IgD-negative memory B cell (primary cell): ENCODE data around the gene LGR6. TPM values are rescaled to one million over a fixed set of nuclear protein-coding genes. Genes with fewer than 3 reads are reported as not detected.
"Not testable (repeated sequence)": the region's sequence is repeated elsewhere in the genome, so short reads cannot be mapped to it uniquely, and the experiment has no call there.

Source experiments
- H3K27ac Mint-ChIP-seq, 3 donors: one replicate each; pipeline ENCODE4 v1.8.0; 2020 to 2022; ENCODE audit warnings: mild to moderate bottlenecking in 3 of 3, mixed read lengths in 3 of 3, moderate library complexity in 1 of 3
- H3K27me3 Mint-ChIP-seq: one replicate; pipeline ENCODE4 v1.8.0; 2021; ENCODE audit warnings: mixed read lengths
- H3K36me3 Mint-ChIP-seq: one replicate; pipeline ENCODE4 v1.8.0; 2020; ENCODE audit warnings: mild to moderate bottlenecking, mixed read lengths
- H3K4me1 Mint-ChIP-seq, 3 donors: one replicate each; pipeline ENCODE4 v1.8.0; 2020 to 2022; ENCODE audit warnings: mixed read lengths in 3 of 3, mild to moderate bottlenecking in 1 of 3
- H3K4me3 Mint-ChIP-seq, 4 donors: one replicate each; pipeline ENCODE4 v1.8.0; 2020 to 2022; ENCODE audit warnings: mild to moderate bottlenecking in 4 of 4, mixed read lengths in 4 of 4, moderate library complexity in 3 of 4
- H3K9me3 Mint-ChIP-seq, 3 donors: one replicate each; pipeline ENCODE4 v1.8.0; 2020 to 2021; ENCODE audit warnings: mixed read lengths in 3 of 3, mild to moderate bottlenecking in 1 of 3
- polyA plus RNA-seq: library from polyadenylated mRNA; unstranded; fragments of 300-500 nt; fragmentation: Illumina TruSeq; gene quantifications from one replicate; pipeline ENCODE4 v1.2.3, GENCODE V29; 2021

LGR6 gene
- polyA plus RNA-seq, 1 donor from 2014 or later = not detected

DNA sequence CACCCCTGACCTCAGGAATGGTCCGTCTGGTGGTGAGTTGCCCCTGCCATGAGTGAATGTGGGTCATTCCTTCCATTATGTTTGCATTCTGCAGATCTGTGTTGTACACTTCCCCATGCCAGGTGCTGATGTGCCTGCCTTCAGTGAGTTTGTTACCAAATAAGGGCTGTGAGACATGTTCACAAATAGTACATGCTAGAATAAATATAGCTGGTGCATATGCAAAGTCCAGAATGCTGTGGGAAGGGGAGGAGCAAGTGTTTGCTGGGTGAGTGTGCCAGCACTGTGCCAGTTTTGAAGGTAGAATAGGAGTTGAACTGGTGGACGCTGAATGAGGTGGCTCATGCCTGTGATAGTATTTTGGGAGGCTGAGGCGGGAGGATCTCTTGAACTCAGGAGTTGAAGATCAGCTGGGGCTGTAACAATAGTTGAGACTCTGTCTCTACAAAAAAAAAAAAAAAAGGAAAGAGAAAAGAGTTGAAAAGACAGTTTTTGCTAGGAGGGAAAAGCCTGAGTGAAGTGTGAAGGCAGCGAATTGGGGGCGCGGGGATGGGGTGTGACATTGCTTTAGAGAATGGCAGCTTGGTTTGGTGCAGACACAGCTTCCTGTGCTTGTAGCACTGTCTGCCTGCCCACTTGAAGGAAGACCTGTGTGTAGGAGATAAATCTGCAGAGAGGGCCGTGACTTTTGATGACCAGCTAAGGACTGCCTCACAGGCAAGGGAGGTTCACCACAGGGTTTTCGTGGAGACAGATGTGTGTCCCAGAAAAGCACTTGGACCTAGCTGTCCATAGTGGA, 61.1 kb downstream of the LGR6 start:
- H3K27ac Mint-ChIP-seq = peak overlapping the region in 1 of 3 donors; percentile 67

GRCh38 chr1:202255343-202255742, 61.7 kb downstream of the LGR6 start:
- H3K36me3 Mint-ChIP-seq = no peaks in the 10 kb centered on the region
- peaks cover 1% of the 10 kb centered on the region for H3K27me3 Mint-ChIP-seq
- no peak overlapping the region for H3K4me3 Mint-ChIP-seq
- no peaks in the 10 kb centered on the region for H3K9me3 Mint-ChIP-seq
- peaks cover 0 to 5% (median 0%) of the 10 kb centered on the region in 3 donors for H3K4me1 Mint-ChIP-seq
- peak overlapping the region in 1 of 3 donors; percentile 67 for H3K27ac Mint-ChIP-seq

More for the DNA sequence above, 61.1 kb downstream of the LGR6 start:
- Mint-ChIP-seq H3K9me3 (no peaks in the 10 kb centered on the region), H3K4me3 (no peak overlapping the region), H3K4me1 (peaks cover 0 to 8% (median 0%) of the 10 kb centered on the region in 3 donors), H3K36me3 (no peaks in the 10 kb centered on the region), H3K27me3 (no peaks in the 10 kb centered on the region)

DNA sequence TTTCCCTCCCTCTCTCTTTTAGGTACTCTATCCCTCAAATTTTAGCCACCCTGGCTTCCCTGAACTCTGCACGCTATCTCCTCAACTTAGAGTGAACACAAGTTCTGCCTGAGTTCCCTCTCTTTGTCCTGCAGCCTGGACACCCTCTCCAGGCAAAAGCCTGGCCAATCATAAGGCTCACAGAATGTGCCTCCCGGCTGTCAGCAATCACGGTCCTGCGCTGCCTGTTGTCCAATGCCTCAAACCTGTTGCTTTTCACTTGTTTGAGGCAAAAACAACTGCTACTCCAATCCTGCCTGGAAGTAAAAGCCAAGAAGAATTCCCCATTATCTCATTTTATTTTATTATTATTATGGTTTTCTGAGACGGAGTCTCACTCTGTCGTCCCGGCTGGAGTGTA, 66.1 kb downstream of the LGR6 start:
- Mint-ChIP-seq H3K9me3 (peaks cover 0 to 5% (median 2%) of the 10 kb centered on the region in 3 donors), H3K4me3 (no peak overlapping the region), H3K27me3 (peaks cover 11% of the 10 kb centered on the region), H3K4me1 (peaks cover 0 to 2% (median 0%) of the 10 kb centered on the region in 3 donors), H3K36me3 (no peaks in the 10 kb centered on the region), H3K27ac (no peak overlapping the region)

- H3K4me3 Mint-ChIP-seq, H3K27ac Mint-ChIP-seq, H3K4me1 Mint-ChIP-seq, H3K9me3 Mint-ChIP-seq, H3K36me3 Mint-ChIP-seq: not testable (repeated sequence)
- peaks cover 22% of the 10 kb centered on the region for H3K27me3 Mint-ChIP-seq
Measured at GRCh38 chr1:202261209-202261958, 67.8 kb downstream of the LGR6 start.

- H3K27ac Mint-ChIP-seq = no peak overlapping the region
- no peaks in the 10 kb centered on the region for H3K4me1 Mint-ChIP-seq
- peaks cover 3% of the 10 kb centered on the region for H3K36me3 Mint-ChIP-seq
- H3K27me3 Mint-ChIP-seq = peaks cover 30% of the 10 kb centered on the region
- H3K9me3 Mint-ChIP-seq = peaks cover 0 to 5% (median 2%) of the 10 kb centered on the region in 3 donors
- no peak overlapping the region for H3K4me3 Mint-ChIP-seq
Measured at GRCh38 chr1:202263628-202264027, 70.0 kb downstream of the LGR6 start.

- Mint-ChIP-seq H3K4me1 (no peaks in the 10 kb centered on the region), H3K27ac (no peak overlapping the region), H3K9me3 (peaks cover 0 to 5% (median 2%) of the 10 kb centered on the region in 3 donors), H3K27me3 (peaks cover 31% of the 10 kb centered on the region), H3K4me3 (no peak overlapping the region), H3K36me3 (peaks cover 3% of the 10 kb centered on the region)
Measured at GRCh38 chr1:202264300-202264699, 70.7 kb downstream of the LGR6 start.

GRCh38 chr1:202264726-202265125, 71.1 kb downstream of the LGR6 start:
- Mint-ChIP-seq H3K27me3 (peaks cover 31% of the 10 kb centered on the region), H3K36me3 (peaks cover 3% of the 10 kb centered on the region), H3K9me3 (peaks cover 0 to 5% (median 2%) of the 10 kb centered on the region in 3 donors), H3K4me3 (no peak overlapping the region), H3K27ac (no peak overlapping the region), H3K4me1 (no peaks in the 10 kb centered on the region)

DNA sequence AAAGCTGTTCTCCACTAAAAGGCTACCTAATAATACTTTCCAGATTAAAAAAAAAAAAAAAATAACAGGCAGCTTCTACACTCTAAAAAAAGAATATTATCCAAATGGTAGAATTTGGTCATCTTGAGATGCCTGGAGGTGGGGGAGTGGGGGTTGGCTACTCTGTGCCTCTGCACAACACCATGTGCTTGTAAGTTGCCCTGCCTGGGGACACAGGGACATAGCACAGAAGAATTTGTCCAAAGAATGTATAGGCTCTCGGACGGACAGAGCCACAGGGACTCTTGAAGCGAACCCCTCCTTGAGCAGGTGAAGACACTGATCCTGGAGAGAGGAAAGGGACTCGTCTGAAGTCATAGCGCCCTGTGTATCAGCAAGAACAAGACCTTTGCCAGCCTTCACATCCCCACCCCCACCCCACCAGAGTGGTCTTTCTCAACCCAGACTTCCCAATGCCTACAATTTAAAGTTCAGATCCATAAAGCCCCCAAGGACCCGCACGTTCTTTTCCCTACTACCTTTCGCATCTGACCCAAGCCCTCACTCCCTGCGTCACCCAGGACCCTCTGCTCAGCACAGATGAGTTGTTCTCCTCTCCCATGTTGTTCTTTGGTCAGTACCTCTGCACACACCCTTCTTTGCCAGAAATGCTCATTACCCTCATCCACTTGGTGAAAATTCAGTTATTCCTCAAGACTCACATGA, 72.6 kb downstream of the LGR6 start:
- Mint-ChIP-seq H3K4me3 (no peak overlapping the region), H3K27me3 (peaks cover 29% of the 10 kb centered on the region)

DNA sequence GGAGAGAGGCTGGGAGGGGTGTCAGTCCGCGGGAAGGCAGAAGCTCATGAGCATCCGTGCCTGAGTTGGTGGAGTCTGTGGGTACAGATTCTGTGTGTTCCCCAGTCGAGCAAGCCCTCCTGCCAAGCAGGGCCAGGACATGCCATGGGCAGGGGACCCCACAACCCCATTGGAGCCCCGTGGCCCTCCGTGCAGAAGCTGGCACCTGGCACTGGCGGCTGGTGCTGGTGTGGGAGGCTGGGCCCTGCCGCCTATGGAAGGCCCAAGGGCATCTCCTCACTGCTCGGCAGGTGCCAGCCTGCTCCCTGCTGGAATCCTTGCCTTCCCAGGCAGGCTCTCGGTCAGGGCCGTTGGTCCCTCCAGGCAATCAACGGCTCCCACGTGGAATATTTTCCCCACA, 74.4 kb downstream of the LGR6 start:
- Mint-ChIP-seq H3K27me3 (peaks cover 29% of the 10 kb centered on the region), H3K36me3 (peaks cover 3% of the 10 kb centered on the region), H3K4me1 (no peaks in the 10 kb centered on the region), H3K4me3 (no peak overlapping the region), H3K27ac (no peak overlapping the region), H3K9me3 (no peaks in the 10 kb centered on the region)

More for the DNA sequence above, 72.6 kb downstream of the LGR6 start:
- H3K36me3 Mint-ChIP-seq = peaks cover 3% of the 10 kb centered on the region
- H3K4me1 Mint-ChIP-seq = no peaks in the 10 kb centered on the region
- H3K27ac Mint-ChIP-seq = no peak overlapping the region
- H3K9me3 Mint-ChIP-seq = peaks cover 0 to 5% (median 2%) of the 10 kb centered on the region in 3 donors

DNA sequence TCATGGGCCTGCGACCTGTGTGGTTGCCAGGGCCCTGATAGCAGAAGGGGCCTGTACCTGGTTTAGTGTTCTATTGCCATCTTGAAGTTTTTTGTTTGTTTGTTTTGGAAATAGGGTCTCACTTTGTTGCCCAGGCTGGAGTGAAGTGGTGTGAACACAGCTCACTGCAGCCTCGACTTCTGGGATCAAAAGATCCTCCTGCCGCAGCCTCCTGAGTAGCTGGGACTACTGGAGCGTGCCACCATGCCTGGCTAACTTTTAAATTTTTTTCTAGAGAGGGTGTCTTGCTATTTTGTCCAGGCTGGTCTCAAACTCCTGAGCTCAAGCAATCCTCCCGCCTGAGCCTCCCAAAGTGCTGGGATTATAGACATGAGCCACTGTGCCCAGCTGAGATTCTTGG, 75.2 kb downstream of the LGR6 start:
- Mint-ChIP-seq H3K27ac (no peak overlapping the region), H3K4me1 (no peaks in the 10 kb centered on the region)

GRCh38 chr1:202270871-202271326, 77.3 kb downstream of the LGR6 start:
- H3K4me1 Mint-ChIP-seq = no peaks in the 10 kb centered on the region
- peak overlapping the region in 1 of 4 donors; percentile 35 for H3K4me3 Mint-ChIP-seq
- peaks cover 11% of the 10 kb centered on the region for H3K27me3 Mint-ChIP-seq
- peaks cover 3% of the 10 kb centered on the region for H3K36me3 Mint-ChIP-seq
- H3K27ac Mint-ChIP-seq = no peak overlapping the region
- no peaks in the 10 kb centered on the region for H3K9me3 Mint-ChIP-seq

More for the DNA sequence above, 75.2 kb downstream of the LGR6 start:
- Mint-ChIP-seq H3K27me3 (peaks cover 25% of the 10 kb centered on the region), H3K9me3 (no peaks in the 10 kb centered on the region), H3K36me3 (peaks cover 3% of the 10 kb centered on the region), H3K4me3 (peak overlapping the region in 1 of 4 donors; percentile 47)

- Mint-ChIP-seq H3K27me3 (peaks cover 5% of the 10 kb centered on the region), H3K36me3 (no peaks in the 10 kb centered on the region), H3K4me3 (no peak overlapping the region), H3K27ac (peak overlapping the region in 1 of 3 donors; percentile 84), H3K9me3 (no peaks in the 10 kb centered on the region), H3K4me1 (no peaks in the 10 kb centered on the region)
Measured at GRCh38 chr1:202272103-202272845, 78.7 kb downstream of the LGR6 start.

- Mint-ChIP-seq H3K27me3 (peaks cover 1% of the 10 kb centered on the region), H3K36me3 (no peaks in the 10 kb centered on the region), H3K4me3 (no peak overlapping the region), H3K9me3 (no peaks in the 10 kb centered on the region), H3K27ac (no peak overlapping the region), H3K4me1 (no peaks in the 10 kb centered on the region)
Measured at GRCh38 chr1:202274611-202275010, 81.0 kb downstream of the LGR6 start.

- Mint-ChIP-seq H3K4me1 (no peaks in the 10 kb centered on the region), H3K4me3 (no peak overlapping the region), H3K27me3 (peaks cover 1% of the 10 kb centered on the region), H3K27ac (no peak overlapping the region), H3K9me3 (no peaks in the 10 kb centered on the region), H3K36me3 (no peaks in the 10 kb centered on the region)
Measured at GRCh38 chr1:202275061-202275770, 81.6 kb downstream of the LGR6 start.
